ENCODE data around the gene TIMM13. TPM values are rescaled to one million over a fixed set of nuclear protein-coding genes. Genes with fewer than 3 reads are reported as not detected.

TIMM13 gene
- total and polyA plus RNA-seq, 12 donors = 54.2 to 116 (median 68.6) TPM

DNA sequence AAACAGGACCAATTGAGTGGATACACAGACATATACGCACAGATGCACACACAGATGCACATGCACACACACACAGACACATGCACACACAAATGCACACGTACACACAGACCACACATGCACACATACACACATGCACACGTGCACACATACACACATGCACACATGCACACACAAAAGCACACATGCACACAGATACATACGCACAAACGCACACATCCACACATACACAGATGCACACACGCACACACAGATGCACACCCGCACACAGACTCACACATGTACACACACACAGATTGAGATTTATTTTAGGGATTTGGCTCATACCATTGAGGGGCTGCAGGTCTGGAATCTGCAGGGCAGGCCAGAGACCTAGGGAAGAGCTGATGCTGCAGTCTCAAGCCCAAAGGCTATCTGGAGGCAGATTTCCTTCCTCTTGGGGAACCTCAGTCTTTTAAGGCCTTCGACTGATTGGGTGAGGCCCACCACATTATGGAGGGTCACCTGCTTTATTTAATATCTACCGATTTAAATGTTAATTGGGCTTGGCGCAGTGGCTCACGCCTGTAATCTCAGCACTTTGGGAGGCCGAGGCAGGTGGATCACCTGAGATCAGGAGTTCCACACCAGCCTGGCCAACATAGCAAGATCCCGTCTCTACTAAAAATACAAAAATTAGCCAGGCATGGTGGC lies 44.7 kb downstream of the TIMM13 start:
- 89 to 92% methylated on average over 13 of the region's 13 CpGs for WGBS, 2 donors
- DNase-seq (no peak), ATAC-seq (no peak)
- no peaks in the 10 kb centered on the region for H3K36me3 ChIP-seq
- H3K9me3 ChIP-seq = peaks cover 0 to 19% (median 0%) of the 10 kb centered on the region in 11 donors
- intact Hi-C loops (cut with DNase I) = loop anchor here in 1 of 10 donors (10.0 kb wide), 1 partner anchor 98 kb away; the partner anchor contains the start of gene PEAK3
- peaks cover 0 to 8% (median 3%) of the 10 kb centered on the region in 9 donors for H3K4me1 ChIP-seq
- TF ChIP-seq, protein P1, sequence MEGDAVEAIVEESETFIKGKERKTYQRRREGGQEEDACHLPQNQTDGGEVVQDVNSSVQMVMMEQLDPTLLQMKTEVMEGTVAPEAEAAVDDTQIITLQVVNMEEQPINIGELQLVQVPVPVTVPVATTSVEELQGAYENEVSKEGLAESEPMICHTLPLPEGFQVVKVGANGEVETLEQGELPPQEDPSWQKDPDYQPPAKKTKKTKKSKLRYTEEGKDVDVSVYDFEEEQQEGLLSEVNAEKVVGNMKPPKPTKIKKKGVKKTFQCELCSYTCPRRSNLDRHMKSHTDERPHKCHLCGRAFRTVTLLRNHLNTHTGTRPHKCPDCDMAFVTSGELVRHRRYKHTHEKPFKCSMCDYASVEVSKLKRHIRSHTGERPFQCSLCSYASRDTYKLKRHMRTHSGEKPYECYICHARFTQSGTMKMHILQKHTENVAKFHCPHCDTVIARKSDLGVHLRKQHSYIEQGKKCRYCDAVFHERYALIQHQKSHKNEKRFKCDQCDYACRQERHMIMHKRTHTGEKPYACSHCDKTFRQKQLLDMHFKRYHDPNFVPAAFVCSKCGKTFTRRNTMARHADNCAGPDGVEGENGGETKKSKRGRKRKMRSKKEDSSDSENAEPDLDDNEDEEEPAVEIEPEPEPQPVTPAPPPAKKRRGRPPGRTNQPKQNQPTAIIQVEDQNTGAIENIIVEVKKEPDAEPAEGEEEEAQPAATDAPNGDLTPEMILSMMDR (IDR thresholded peaks at IDR 0.05) = no peak
- H3K4me3 ChIP-seq = no peak overlapping the region
- H3K27me3 ChIP-seq = peaks cover 0 to 23% (median 13%) of the 10 kb centered on the region in 7 donors
- no peak overlapping the region for H3K27ac ChIP-seq

DNA sequence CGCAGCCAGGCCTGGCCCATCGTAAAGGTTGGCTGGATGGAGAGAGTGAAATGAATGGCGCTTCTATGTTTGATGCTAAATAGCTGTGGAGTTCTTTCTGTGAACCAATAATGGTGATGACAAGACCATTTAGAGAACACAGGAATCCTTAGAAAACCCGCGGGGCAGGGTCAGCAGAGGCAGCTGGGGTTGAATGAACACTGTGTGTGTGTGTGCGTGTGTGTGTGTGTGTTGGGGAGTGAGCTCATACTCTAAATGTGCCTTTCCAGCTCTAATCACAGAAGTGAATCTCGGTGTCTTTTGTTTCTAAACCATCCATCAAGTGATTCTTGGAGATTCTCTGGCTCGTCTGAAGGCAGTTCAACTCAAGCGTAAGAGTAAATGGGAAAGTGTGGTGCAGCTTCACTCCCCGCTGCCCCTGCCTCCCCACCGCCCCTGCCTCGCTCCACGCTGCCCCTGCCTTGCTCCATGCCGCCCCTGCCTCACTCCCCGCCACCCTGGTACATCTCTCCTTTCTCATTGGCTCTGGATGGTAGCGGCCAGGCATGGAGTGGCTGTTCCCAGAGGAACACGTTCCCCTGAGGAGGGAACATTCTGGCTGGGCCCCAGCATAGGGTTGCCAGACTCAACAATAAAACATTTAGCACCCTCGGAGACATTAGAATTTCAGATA lies 46.1 kb downstream of the TIMM13 start:
- intact Hi-C loops (cut with DNase I) = loop anchor here in 1 of 10 donors (10.0 kb wide), 1 partner anchor 96 kb away; the partner anchor contains the start of gene PEAK3
- ATAC-seq (no peak), DNase-seq (no peak)
- Histone ChIP-seq H3K4me3 (no peak overlapping the region), H3K27me3 (peaks cover 0 to 14% (median 10%) of the 10 kb centered on the region in 7 donors), H3K4me1 (peaks cover 0 to 8% (median 3%) of the 10 kb centered on the region in 9 donors), H3K27ac (no peak overlapping the region), H3K9me3 (peaks cover 0 to 19% (median 0%) of the 10 kb centered on the region in 11 donors), H3K36me3 (no peaks in the 10 kb centered on the region)
- WGBS, 2 donors = 52 to 57% methylated on average over 18 of the region's 18 CpGs
- TF ChIP-seq, protein P1 (IDR thresholded peaks at IDR 0.05) = no peak

DNA sequence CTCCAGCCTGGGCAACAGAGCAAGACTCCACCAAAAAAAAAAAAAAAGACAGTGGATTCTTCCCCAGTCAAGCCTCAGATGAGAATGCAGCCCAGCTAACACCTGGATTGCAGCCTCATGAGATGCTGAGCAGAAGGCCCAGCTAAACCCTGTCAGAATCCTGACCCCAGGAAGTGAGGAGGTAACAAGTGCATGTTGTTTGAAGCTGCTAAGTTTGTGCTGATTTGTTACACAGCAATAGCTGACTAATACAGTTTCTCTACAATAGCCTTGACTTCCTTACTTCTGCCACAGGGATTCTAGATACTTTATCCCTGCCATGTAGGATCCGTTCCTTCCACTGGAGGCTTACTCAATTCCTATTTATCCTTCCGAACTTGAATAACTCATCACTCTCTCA lies 46.8 kb downstream of the TIMM13 start:
- Histone ChIP-seq H3K36me3 (no peaks in the 10 kb centered on the region), H3K4me3 (no peak overlapping the region), H3K27me3 (peaks cover 0 to 13% (median 6%) of the 10 kb centered on the region in 7 donors), H3K4me1 (peaks cover 0 to 8% (median 3%) of the 10 kb centered on the region in 9 donors), H3K27ac (no peak overlapping the region), H3K9me3 (peaks cover 0 to 19% (median 0%) of the 10 kb centered on the region in 11 donors)
- intact Hi-C loops (cut with DNase I) = loop anchor here in 1 of 10 donors (10.0 kb wide), 1 partner anchor 96 kb away; the partner anchor contains the start of gene PEAK3
- 82 to 83% methylated on average over 2 of the region's 2 CpGs for WGBS, 2 donors
- DNase-seq = no peak
- TF ChIP-seq, protein P1 (IDR thresholded peaks at IDR 0.05) = no peak
- ATAC-seq = no peak

DNA sequence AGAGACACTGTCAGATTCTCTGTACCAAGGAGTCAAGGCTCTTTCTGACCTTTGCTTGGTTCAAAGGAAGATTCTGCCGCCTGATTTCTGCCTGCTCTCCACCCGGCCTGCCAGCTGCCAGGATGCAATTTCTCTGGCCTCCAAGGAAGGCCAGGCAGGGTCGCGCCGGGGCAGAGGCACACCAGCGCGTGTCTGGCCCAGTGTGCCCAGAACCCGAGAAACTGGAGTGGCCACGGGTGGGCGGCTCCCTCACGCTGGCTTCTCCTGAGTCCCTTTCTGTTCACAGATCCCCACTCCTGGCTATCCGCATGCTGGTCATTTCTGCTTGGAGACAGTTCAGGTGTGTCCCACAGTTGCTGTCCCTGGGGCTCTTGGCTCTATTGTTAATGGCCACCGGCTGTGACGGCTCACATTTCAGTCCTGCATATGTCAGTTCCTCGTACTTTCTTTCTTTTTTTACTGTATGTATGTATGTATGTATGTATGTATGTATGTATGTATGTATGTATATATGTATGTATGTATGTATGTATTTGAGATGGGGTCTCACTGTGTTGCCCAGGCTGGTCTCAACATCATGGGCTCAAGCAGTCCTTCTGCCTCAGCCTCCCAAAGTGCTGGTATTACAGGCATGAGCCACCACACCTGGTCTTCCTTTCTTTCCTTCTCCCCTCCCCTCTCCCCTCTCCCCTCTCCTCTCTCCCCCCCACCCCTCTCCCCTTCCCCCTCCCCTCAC lies 50.4 kb downstream of the TIMM13 start:
- WGBS, 2 donors = 76% methylated on average over 15 of the region's 15 CpGs
- H3K4me3 ChIP-seq = no peak overlapping the region
- peaks cover 0 to 19% (median 0%) of the 10 kb centered on the region in 11 donors for H3K9me3 ChIP-seq
- intact Hi-C loops (cut with DNase I) = no loop called here
- no peak for ATAC-seq
- no peaks in the 10 kb centered on the region for H3K36me3 ChIP-seq
- TF ChIP-seq, protein P1 (IDR thresholded peaks at IDR 0.05) = no peak
- no peak overlapping the region for H3K27ac ChIP-seq
- H3K4me1 ChIP-seq = no peaks in the 10 kb centered on the region
- H3K27me3 ChIP-seq = peaks cover 0 to 23% (median 8%) of the 10 kb centered on the region in 7 donors
- no peak for DNase-seq

Data from heart right ventricle (tissue), 16 donors.